ENCODE data around the gene RBM43. TPM values are rescaled to one million over a fixed set of nuclear protein-coding genes. Genes with fewer than 3 reads are reported as not detected.

Gene RBM43
- total and polyA plus RNA-seq, 4 donors = 1.6 to 4.9 (median 2.7) TPM

DNA sequence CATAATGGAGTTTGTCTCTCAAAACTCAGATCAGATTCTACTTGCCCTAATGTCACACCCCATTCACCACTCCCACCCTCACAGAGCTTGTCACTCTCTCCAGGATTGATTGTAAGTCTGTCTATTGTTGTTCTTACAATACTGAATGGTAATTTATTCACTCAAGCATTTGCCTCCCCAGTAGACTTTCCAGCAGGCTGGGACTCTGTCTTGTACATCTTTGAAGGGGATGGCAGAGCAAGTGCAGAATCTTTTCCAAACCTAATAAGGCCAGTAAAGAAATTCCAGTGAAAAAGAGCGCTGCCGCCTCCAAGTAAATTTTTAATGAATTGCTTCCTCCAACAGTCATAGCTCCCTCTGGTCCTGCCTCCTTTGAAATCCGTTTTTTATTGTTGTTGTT, 56.9 kb downstream of the RBM43 start:
- DNase-seq (ENCODE audit: low spot score) = no peak

DNA sequence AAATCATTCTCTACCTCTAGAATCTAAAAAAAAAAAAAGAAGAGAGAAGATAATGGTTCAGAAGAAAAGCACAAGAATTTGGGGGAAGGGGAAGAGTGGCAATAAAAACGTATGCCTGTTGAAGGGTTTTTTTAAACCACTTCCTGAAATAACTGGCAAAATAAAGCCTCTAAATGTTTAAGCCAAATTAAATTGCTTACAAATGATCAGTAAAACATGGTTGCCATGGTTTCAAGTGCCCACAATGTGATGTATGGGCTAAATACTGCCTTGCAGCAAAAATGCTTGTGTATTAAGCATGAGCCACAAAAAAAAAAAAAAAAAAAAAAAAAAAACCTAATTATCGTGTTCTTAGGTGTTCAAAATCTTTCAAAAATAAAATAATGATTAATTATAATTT, 60.8 kb downstream of the RBM43 start:
- WGBS = 39% methylated on average over 2 of the region's 2 CpGs
- no peak overlapping the region for H3K4me3 ChIP-seq (ENCODE audit: low read depth in 1 of 3, low read length in 3 of 3)
- TF ChIP-seq TAF1 (conservative IDR thresholded peaks at IDR 0.05) (no peak), HNF4G (IDR thresholded peaks at IDR 0.05) (no peak), RAD21 (IDR thresholded peaks at IDR 0.05) (no peak), YY1 (IDR thresholded peaks at IDR 0.05) (no peak), SP1 (IDR thresholded peaks at IDR 0.05) (no peak), NR2F2 (IDR thresholded peaks at IDR 0.05) (no peak), FOXA1 (IDR thresholded peaks at IDR 0.05) (no peak)
- TF ChIP-seq, protein P1, sequence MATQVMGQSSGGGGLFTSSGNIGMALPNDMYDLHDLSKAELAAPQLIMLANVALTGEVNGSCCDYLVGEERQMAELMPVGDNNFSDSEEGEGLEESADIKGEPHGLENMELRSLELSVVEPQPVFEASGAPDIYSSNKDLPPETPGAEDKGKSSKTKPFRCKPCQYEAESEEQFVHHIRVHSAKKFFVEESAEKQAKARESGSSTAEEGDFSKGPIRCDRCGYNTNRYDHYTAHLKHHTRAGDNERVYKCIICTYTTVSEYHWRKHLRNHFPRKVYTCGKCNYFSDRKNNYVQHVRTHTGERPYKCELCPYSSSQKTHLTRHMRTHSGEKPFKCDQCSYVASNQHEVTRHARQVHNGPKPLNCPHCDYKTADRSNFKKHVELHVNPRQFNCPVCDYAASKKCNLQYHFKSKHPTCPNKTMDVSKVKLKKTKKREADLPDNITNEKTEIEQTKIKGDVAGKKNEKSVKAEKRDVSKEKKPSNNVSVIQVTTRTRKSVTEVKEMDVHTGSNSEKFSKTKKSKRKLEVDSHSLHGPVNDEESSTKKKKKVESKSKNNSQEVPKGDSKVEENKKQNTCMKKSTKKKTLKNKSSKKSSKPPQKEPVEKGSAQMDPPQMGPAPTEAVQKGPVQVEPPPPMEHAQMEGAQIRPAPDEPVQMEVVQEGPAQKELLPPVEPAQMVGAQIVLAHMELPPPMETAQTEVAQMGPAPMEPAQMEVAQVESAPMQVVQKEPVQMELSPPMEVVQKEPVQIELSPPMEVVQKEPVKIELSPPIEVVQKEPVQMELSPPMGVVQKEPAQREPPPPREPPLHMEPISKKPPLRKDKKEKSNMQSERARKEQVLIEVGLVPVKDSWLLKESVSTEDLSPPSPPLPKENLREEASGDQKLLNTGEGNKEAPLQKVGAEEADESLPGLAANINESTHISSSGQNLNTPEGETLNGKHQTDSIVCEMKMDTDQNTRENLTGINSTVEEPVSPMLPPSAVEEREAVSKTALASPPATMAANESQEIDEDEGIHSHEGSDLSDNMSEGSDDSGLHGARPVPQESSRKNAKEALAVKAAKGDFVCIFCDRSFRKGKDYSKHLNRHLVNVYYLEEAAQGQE (IDR thresholded peaks at IDR 0.05) = no peak

More for the DNA sequence above, 56.9 kb downstream of the RBM43 start:
- H3K4me3 ChIP-seq (ENCODE audit: low read depth in 1 of 3, low read length in 3 of 3) = no peak overlapping the region
- no peaks in the 10 kb centered on the region for H3K36me3 ChIP-seq (ENCODE audit: control insufficient read depth in 4 of 4, insufficient read depth in 3 of 4, low read depth in 1 of 4, low read length in 3 of 4)
- TF ChIP-seq, protein P2, sequence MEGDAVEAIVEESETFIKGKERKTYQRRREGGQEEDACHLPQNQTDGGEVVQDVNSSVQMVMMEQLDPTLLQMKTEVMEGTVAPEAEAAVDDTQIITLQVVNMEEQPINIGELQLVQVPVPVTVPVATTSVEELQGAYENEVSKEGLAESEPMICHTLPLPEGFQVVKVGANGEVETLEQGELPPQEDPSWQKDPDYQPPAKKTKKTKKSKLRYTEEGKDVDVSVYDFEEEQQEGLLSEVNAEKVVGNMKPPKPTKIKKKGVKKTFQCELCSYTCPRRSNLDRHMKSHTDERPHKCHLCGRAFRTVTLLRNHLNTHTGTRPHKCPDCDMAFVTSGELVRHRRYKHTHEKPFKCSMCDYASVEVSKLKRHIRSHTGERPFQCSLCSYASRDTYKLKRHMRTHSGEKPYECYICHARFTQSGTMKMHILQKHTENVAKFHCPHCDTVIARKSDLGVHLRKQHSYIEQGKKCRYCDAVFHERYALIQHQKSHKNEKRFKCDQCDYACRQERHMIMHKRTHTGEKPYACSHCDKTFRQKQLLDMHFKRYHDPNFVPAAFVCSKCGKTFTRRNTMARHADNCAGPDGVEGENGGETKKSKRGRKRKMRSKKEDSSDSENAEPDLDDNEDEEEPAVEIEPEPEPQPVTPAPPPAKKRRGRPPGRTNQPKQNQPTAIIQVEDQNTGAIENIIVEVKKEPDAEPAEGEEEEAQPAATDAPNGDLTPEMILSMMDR (IDR thresholded peaks at IDR 0.05; ENCODE audit: low read depth, low read length, missing input control) = no peak
- TF ChIP-seq FOXA1 (IDR thresholded peaks at IDR 0.05) (no peak), RXRA (IDR thresholded peaks at IDR 0.05) (no peak), SP1 (IDR thresholded peaks at IDR 0.05) (no peak), GABPA (IDR thresholded peaks at IDR 0.05 in 1 of 2, conservative IDR thresholded peaks at IDR 0.05 in 1 of 2) (no peak), FOXA2 (IDR thresholded peaks at IDR 0.05) (no peak), YY1 (IDR thresholded peaks at IDR 0.05) (no peak), TAF1 (conservative IDR thresholded peaks at IDR 0.05) (no peak), RAD21 (IDR thresholded peaks at IDR 0.05) (no peak), EGR1 (IDR thresholded peaks at IDR 0.05; ENCODE audit: low read depth in 2 of 2) (no peak), NR2F2 (IDR thresholded peaks at IDR 0.05) (no peak), HNF4G (IDR thresholded peaks at IDR 0.05) (no peak), HNF4A (conservative IDR thresholded peaks at IDR 0.05) (no peak), JUND (IDR thresholded peaks at IDR 0.05) (no peak)
- TF ChIP-seq, protein P3, sequence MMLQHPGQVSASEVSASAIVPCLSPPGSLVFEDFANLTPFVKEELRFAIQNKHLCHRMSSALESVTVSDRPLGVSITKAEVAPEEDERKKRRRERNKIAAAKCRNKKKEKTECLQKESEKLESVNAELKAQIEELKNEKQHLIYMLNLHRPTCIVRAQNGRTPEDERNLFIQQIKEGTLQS (IDR thresholded peaks at IDR 0.05) = no peak
- TF ChIP-seq, protein P1 (IDR thresholded peaks at IDR 0.05) = no peak
- TF ChIP-seq, protein P4, sequence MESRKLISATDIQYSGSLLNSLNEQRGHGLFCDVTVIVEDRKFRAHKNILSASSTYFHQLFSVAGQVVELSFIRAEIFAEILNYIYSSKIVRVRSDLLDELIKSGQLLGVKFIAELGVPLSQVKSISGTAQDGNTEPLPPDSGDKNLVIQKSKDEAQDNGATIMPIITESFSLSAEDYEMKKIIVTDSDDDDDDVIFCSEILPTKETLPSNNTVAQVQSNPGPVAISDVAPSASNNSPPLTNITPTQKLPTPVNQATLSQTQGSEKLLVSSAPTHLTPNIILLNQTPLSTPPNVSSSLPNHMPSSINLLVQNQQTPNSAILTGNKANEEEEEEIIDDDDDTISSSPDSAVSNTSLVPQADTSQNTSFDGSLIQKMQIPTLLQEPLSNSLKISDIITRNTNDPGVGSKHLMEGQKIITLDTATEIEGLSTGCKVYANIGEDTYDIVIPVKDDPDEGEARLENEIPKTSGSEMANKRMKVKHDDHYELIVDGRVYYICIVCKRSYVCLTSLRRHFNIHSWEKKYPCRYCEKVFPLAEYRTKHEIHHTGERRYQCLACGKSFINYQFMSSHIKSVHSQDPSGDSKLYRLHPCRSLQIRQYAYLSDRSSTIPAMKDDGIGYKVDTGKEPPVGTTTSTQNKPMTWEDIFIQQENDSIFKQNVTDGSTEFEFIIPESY (IDR thresholded peaks at IDR 0.05) = no peak
- TF ChIP-seq, protein P5, sequence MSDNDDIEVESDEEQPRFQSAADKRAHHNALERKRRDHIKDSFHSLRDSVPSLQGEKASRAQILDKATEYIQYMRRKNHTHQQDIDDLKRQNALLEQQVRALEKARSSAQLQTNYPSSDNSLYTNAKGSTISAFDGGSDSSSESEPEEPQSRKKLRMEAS (IDR thresholded peaks at IDR 0.05) = no peak
- H3K9me3 ChIP-seq (ENCODE audit: control insufficient read depth in 4 of 4, low read length in 3 of 4) = no peaks in the 10 kb centered on the region
- H3K9ac ChIP-seq (ENCODE audit: low read depth in 1 of 2, low read length in 2 of 2) = no peak overlapping the region
- H3K27me3 ChIP-seq (ENCODE audit: control insufficient read depth in 4 of 4, insufficient read depth in 4 of 4, low read length in 3 of 4) = no peaks in the 10 kb centered on the region
- H3K4me1 ChIP-seq (ENCODE audit: control insufficient read depth in 4 of 4, insufficient read depth in 4 of 4, low read length in 3 of 4) = no peaks in the 10 kb centered on the region
- 71% methylated on average over 3 of the region's 3 CpGs for WGBS
- no peak overlapping the region for H3K27ac ChIP-seq (ENCODE audit: low read depth in 1 of 2, low read length in 2 of 2)

More for the DNA sequence above, 60.8 kb downstream of the RBM43 start:
- Histone ChIP-seq H3K4me1 (ENCODE audit: control insufficient read depth in 4 of 4, insufficient read depth in 4 of 4, low read length in 3 of 4) (no peaks in the 10 kb centered on the region), H3K36me3 (ENCODE audit: control insufficient read depth in 4 of 4, insufficient read depth in 3 of 4, low read depth in 1 of 4, low read length in 3 of 4) (no peaks in the 10 kb centered on the region), H3K27ac (ENCODE audit: low read depth in 1 of 2, low read length in 2 of 2) (no peak overlapping the region), H3K27me3 (ENCODE audit: control insufficient read depth in 4 of 4, insufficient read depth in 4 of 4, low read length in 3 of 4) (no peaks in the 10 kb centered on the region), H3K9me3 (ENCODE audit: control insufficient read depth in 4 of 4, low read length in 3 of 4) (no peaks in the 10 kb centered on the region), H3K9ac (ENCODE audit: low read depth in 1 of 2, low read length in 2 of 2) (no peak overlapping the region)
- DNase-seq (ENCODE audit: low spot score) = no peak

Measured in liver (tissue), 9 donors.